ENCODE data around the gene APP.

- TF ChIP-seq POLR2A (IDR thresholded peaks at IDR 0.05; ENCODE audit: low read depth, low read length), result no peak
- TF ChIP-seq POLR2AphosphoS5 (IDR thresholded peaks at IDR 0.05; ENCODE audit: low read depth, low read length), result no peak
- TF ChIP-seq TAF1 (IDR thresholded peaks at IDR 0.05; ENCODE audit: borderline replicate concordance, low read depth, low read length), result no peak
Measured at GRCh38 chr21:26096494-26097371, 73.8 kb downstream of the APP start.
